ENCODE data around the gene RNU6-8. TPM values are rescaled to one million over a fixed set of nuclear protein-coding genes. Genes with fewer than 3 reads are reported as not detected.
A peak's percentile ranks its signal among the peaks of the same experiment; 100 is the strongest.

The RNU6-8 gene
- total and polyA plus RNA-seq, 11 donors = not detected

DNA sequence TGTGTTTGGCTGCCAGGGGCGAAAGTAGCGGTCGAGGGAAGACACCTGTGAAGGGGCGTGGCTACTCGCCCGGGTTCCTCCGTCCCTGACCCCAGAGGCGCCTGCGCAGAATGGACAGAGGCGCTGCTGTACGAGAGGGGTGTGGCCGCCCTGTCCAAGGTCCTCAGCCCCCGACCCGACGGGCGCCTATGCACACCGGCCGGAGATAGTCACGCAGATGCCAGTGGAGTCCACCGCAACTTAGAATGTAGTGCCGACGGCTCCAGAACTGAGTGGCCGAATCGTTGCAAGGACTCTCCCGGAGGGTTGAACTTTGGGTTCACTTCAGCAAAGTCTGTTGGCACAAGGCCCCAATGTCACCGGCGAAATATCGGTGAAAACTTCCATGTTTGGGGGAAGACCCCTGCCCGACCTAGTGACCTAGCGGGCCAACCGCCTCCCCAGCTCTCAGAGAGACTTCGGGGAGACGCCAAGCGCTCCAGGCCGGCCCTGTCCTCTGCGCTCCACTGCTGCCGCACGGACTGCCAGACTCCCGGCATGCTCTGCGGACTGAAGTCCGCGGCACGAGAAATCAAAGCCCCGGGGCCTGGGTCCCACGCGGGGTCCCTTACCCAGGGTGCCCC, 1.8 kb downstream of the RNU6-8 start:
- ATAC-seq = peak; percentile 82 to 89 (median 86)
- WGBS, 4 donors = 0% methylated on average over 24 to 46 of the region's 46 CpGs

DNA sequence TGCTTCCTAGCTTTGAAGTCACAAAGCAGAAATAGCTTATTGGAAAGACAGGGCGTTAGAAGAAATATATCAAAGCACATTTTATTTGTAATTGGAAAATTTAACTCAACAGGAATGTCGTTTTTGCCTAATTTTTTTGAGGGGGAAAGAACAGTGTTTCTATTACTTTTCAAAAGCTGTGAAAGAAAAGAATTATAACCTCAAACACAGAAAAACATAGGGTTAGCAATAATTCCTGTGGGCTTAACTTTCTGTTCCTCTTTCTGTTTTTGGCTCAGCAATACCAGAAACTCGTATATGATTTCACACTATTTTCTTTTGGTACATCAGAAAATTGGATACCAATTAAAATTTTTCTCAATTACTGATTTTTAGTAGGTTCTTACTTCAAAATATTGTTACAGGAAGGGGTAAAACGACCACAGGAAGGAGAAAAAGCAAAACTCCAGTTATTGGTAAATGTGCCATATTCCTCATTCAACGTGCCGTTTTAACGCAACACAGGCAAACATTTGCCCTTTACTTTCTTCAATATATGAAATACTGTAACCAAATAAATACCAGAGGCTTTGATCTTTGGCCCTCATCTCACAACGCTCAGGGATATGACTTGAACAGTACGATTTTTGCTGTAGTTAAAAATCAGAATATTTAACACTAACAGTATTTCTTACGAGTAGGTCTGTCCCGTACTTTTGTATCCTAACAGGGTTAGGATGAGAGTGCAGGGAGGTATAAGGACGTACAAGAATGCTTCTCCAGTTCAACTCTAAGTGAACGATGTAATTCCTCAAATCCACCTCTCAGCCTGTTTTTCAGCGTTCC, 2.5 kb downstream of the RNU6-8 start:
- DNase-seq (no peak), ATAC-seq (no peak)
- Histone ChIP-seq H3K4me3 (peak overlapping the region; percentile 37 to 81 (median 71)), H3K36me3 (no peaks in the 10 kb centered on the region), H3K4me1 (peaks cover 0 to 39% (median 7%) of the 10 kb centered on the region in 12 donors), H3K27ac (peak overlapping the region in 11 of 12 donors; percentile 86 to 95 (median 91)), H3K9me3 (no peaks in the 10 kb centered on the region), H3K27me3 (peaks cover 0 to 11% (median 0%) of the 10 kb centered on the region in 9 donors)
- intact Hi-C loops (cut with DNase I) = loop anchor here in 5 of 10 donors (2.0 to 5.0 kb wide), 4 partner anchors 52 to 273 kb away; partner anchors contain the start of gene ARHGAP5 (in 3 of the 5)
- 13 to 18% (median 15%) methylated on average over 14 of the region's 14 CpGs for WGBS, 4 donors
- TF ChIP-seq, protein P1, sequence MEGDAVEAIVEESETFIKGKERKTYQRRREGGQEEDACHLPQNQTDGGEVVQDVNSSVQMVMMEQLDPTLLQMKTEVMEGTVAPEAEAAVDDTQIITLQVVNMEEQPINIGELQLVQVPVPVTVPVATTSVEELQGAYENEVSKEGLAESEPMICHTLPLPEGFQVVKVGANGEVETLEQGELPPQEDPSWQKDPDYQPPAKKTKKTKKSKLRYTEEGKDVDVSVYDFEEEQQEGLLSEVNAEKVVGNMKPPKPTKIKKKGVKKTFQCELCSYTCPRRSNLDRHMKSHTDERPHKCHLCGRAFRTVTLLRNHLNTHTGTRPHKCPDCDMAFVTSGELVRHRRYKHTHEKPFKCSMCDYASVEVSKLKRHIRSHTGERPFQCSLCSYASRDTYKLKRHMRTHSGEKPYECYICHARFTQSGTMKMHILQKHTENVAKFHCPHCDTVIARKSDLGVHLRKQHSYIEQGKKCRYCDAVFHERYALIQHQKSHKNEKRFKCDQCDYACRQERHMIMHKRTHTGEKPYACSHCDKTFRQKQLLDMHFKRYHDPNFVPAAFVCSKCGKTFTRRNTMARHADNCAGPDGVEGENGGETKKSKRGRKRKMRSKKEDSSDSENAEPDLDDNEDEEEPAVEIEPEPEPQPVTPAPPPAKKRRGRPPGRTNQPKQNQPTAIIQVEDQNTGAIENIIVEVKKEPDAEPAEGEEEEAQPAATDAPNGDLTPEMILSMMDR (IDR thresholded peaks at IDR 0.05) = no peak
- no peak for TF ChIP-seq POLR2A (IDR thresholded peaks at IDR 0.05)

More for the DNA sequence above, 1.8 kb downstream of the RNU6-8 start:
- peak; percentile 84 to 92 (median 90) for DNase-seq
- Histone ChIP-seq H3K4me1 (peaks cover 0 to 39% (median 7%) of the 10 kb centered on the region in 12 donors), H3K27ac (peak overlapping the region; percentile 75 to 95 (median 90)), H3K36me3 (no peaks in the 10 kb centered on the region), H3K4me3 (peak overlapping the region; percentile 37 to 81 (median 71)), H3K27me3 (peaks cover 0 to 11% (median 0%) of the 10 kb centered on the region in 9 donors), H3K9me3 (no peaks in the 10 kb centered on the region)
- intact Hi-C loops (cut with DNase I) = loop anchor here in 5 of 10 donors (2.0 to 5.0 kb wide), 4 partner anchors 51 to 274 kb away; partner anchors contain the start of gene ARHGAP5 (in 3 of the 5)
- TF ChIP-seq, protein P1 (IDR thresholded peaks at IDR 0.05) = no peak
- peak in 1 of 2 donors; percentile 46 for TF ChIP-seq POLR2A (IDR thresholded peaks at IDR 0.05)

DNA sequence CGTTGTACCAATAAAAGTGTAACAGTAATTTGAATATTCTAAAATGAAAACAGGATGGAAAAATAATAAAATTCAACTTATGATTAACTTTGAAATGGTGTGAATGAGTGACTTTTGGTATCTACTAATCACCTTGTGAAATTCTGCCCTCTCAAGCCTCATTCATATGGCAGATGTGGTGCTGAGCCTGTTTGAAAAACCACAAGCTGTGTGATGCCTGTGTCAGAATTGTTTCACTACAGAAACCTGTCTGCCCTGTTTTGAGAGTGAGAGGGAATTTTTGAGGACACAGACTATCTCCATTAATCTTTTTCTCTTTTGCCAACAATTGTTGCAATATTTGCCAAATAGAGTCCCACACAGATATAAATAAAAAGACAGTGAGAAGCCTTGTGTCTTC, 5.2 kb downstream of the RNU6-8 start:
- intact Hi-C loops (cut with DNase I) = no loop called here
- no peak overlapping the region for H3K27ac ChIP-seq
- TF ChIP-seq, protein P1 (IDR thresholded peaks at IDR 0.05) = no peak
- no peak for TF ChIP-seq POLR2A (IDR thresholded peaks at IDR 0.05)
- H3K36me3 ChIP-seq = no peaks in the 10 kb centered on the region
- no peak overlapping the region for H3K4me3 ChIP-seq
- ATAC-seq (no peak), DNase-seq (no peak)
- no peaks in the 10 kb centered on the region for H3K9me3 ChIP-seq
- WGBS, 4 donors = 73 to 84% (median 79%) methylated on average over 1 of the region's 1 CpG
- peaks cover 0 to 27% (median 7%) of the 10 kb centered on the region in 12 donors for H3K4me1 ChIP-seq
- peaks cover 0 to 2% (median 0%) of the 10 kb centered on the region in 9 donors for H3K27me3 ChIP-seq

DNA sequence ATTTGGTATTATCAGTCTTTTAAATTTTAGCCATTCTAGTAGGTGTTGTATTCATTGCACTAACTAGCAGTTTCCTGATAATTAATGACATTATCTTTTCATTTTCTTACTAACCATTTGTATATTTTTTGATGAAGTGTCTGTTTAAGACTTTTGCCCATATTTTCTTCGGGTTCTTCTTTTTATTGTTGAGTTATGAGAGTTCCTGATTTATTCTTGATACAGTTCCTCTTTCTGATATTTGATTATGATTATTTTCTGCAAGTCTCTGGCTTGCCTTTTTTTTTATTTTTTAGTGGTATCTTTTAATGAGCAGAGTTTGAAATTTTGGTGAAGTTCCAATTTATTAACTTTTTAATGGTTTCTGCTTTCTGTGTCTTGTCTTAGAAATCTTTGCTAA, 7.4 kb downstream of the RNU6-8 start:
- DNase-seq (no peak), ATAC-seq (no peak)
- H3K9me3 ChIP-seq = no peaks in the 10 kb centered on the region
- peaks cover 0 to 4% (median 0%) of the 10 kb centered on the region in 12 donors for H3K4me1 ChIP-seq
- no peaks in the 10 kb centered on the region for H3K27me3 ChIP-seq
- TF ChIP-seq, protein P1 (IDR thresholded peaks at IDR 0.05) = no peak
- TF ChIP-seq POLR2A (IDR thresholded peaks at IDR 0.05) = no peak
- H3K36me3 ChIP-seq = no peaks in the 10 kb centered on the region
- 68 to 80% (median 73%) methylated on average over 1 of the region's 1 CpG for WGBS, 4 donors
- H3K4me3 ChIP-seq = no peak overlapping the region
- intact Hi-C loops (cut with DNase I) = no loop called here
- no peak overlapping the region for H3K27ac ChIP-seq
